HEK293T (cell line): ENCODE measurements around the gene CHKA.
A peak's percentile ranks its signal among the peaks of the same experiment; 100 is the strongest.

Experiments used
- CTCF ChIA-PET: fragments of 350-600 bp; formaldehyde crosslinking; extraction: SDS; loops from one replicate; lab custom pipeline; 2021; ENCODE audit warnings: antibody characterized with exemption, inconsistent platforms; lab: Yijun Ruan, JAX
- POLR2A ChIA-PET: fragments of 350-600 bp; formaldehyde crosslinking; extraction: SDS; loops from one replicate; lab custom pipeline; 2020; ENCODE audit warnings: antibody characterized with exemption, inconsistent platforms; lab: Yijun Ruan, JAX
- DNase-seq: peaks from one replicate; pipeline ENCODE4 v3.0.0; 2012; ENCODE audit warnings: mixed read lengths; ENCODE audit errors: extremely low spot score
- ARNT ChIP-seq: fragments of 450-650 bp; IDR thresholded peaks from 2 replicates; pipeline ENCODE4 v1.6.1; 2017; ENCODE audit warnings: mild to moderate bottlenecking
- BHLHE40 ChIP-seq: fragments of 450-650 bp; IDR thresholded peaks from 2 replicates; pipeline ENCODE4 v1.6.1; 2016; ENCODE audit warnings: mild to moderate bottlenecking, moderate library complexity, borderline replicate concordance
- CTBP1 ChIP-seq: fragments of 450-650 bp; IDR thresholded peaks from 2 replicates; pipeline ENCODE4 v1.6.1; 2016; ENCODE audit warnings: borderline replicate concordance
- ELF4 ChIP-seq: fragments of 450-650 bp; IDR thresholded peaks from 2 replicates; pipeline ENCODE4 v1.6.1; 2017; ENCODE audit warnings: antibody characterized with exemption
- FOXA1 ChIP-seq: fragments of 450-650 bp; IDR thresholded peaks from 2 replicates; pipeline ENCODE4 v1.6.1; 2016; ENCODE audit warnings: mild to moderate bottlenecking
- FOXK2 ChIP-seq: fragments of 450-650 bp; IDR thresholded peaks from 2 replicates; pipeline ENCODE4 v1.6.1; 2016; ENCODE audit warnings: mild to moderate bottlenecking
- FOXM1 ChIP-seq: fragments of 450-650 bp; IDR thresholded peaks from 2 replicates; pipeline ENCODE4 v1.6.1; 2017; ENCODE audit warnings: mild to moderate bottlenecking, borderline replicate concordance
- HDGF ChIP-seq: fragments of 450-650 bp; IDR thresholded peaks from 2 replicates; pipeline ENCODE4 v1.6.1; 2017; ENCODE audit warnings: antibody characterized with exemption, borderline replicate concordance
- L3MBTL2 ChIP-seq: fragments of 450-650 bp; conservative IDR thresholded peaks from 2 replicates; pipeline ENCODE4 v1.6.1; 2016; ENCODE audit warnings: mild to moderate bottlenecking
- LEF1 ChIP-seq: fragments of 450-650 bp; IDR thresholded peaks from 2 replicates; pipeline ENCODE4 v1.6.1; 2017; ENCODE audit warnings: mild to moderate bottlenecking, borderline replicate concordance
- NFRKB ChIP-seq: fragments of 450-650 bp; IDR thresholded peaks from 2 replicates; pipeline ENCODE4 v1.6.1; 2016; ENCODE audit warnings: mild to moderate bottlenecking, moderate library complexity
- SP1 ChIP-seq: fragments of 450-650 bp; IDR thresholded peaks from 2 replicates; pipeline ENCODE4 v1.6.1; 2017
- SUZ12 ChIP-seq: fragments of 450-650 bp; IDR thresholded peaks from 2 replicates; pipeline ENCODE4 v1.6.1; 2016; ENCODE audit warnings: mild to moderate bottlenecking
- TARDBP ChIP-seq: fragments of 450-650 bp; IDR thresholded peaks from 2 replicates; pipeline ENCODE4 v1.6.1; 2016
- ZNF384 ChIP-seq: fragments of 450-650 bp; IDR thresholded peaks from 2 replicates; pipeline ENCODE4 v1.6.1; 2016
- TF ChIP-seq, protein P1 (sequence below): fragments of 450-650 bp; IDR thresholded peaks from 2 replicates; pipeline ENCODE4 v1.6.1; 2016

CHKA gene

DNA sequence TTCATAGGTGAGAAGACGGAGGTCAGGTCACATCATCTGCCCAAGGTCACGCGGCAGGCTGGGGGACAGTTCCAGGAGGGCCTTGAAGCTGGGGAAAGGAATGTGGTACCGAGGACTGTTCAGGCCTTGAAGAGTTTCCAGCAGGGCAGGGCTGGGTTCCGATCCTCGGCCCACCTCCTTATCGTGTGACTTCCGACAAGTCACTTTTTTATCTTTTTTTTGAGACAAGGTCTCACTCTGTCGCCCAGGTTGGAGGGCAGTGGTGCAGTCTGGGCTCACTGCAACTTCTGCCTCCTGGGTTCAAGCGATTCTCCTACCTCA lies 90.1 kb downstream of the CHKA start:
- POLR2A ChIA-PET = interaction anchor here (1.6 to 6.2 kb wide), 2 partner anchors 10 to 21 kb away, joined by 5 to 43 read pairs; partner anchors contain the start of genes ALDH3B1 and TCIRG1

DNA sequence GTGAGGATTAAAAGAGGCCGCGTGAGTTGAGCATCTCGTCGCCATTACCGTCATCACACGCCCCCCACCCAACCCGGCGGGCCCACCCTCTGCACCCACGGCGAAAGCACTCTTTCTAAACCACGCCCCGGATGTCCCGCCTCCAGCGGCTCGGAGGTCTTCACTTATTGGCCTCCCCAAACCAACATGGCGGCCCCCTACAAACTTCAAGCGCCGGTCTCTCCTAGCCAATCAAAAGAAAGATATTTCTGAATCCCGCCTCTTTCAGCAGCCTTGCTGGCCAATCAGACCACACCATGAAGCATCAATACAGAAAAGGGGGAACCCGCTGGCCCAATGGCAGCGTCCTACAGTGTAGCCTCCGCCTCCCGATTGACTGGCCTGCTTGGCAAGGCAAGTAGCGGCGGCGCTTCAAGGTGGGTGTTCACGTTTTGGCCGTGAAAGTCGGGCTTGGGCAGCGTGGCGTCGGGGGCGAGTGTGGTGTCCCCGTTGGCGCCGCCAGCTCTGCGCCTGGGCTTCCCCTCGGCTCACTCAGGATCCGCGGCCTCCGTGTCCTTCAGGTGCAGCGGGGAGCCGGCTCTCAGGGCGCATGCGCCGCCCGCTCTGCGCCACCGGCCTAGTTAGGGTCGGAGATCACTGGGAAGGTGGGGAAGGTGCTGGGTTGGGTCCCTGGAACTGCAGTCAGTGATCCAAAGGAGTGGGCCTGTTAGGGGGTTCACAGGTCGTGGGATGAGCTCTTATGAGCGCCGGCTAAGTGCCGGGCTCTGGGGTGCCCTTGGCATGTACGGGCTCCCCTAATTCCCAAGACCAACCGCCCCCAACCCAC lies 90.7 kb downstream of the CHKA start, which contains the start of gene NDUFS8:
Gene NDUFS8 (plus strand): TSS at position 364 of the 826 bp plus-strand sequence. CDS start 1,471 bp downstream, outside the sequence.
- TF ChIP-seq L3MBTL2 (0 out of 2 replicates have a peak, but pooled peaks have one; percentile 7), ELF4 (no peak)
- TF ChIP-seq, protein P1, sequence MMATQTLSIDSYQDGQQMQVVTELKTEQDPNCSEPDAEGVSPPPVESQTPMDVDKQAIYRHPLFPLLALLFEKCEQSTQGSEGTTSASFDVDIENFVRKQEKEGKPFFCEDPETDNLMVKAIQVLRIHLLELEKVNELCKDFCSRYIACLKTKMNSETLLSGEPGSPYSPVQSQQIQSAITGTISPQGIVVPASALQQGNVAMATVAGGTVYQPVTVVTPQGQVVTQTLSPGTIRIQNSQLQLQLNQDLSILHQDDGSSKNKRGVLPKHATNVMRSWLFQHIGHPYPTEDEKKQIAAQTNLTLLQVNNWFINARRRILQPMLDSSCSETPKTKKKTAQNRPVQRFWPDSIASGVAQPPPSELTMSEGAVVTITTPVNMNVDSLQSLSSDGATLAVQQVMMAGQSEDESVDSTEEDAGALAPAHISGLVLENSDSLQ = peak; percentile 97
- DNase-seq = peak; percentile 97
- CTCF ChIA-PET = no interaction called here
- POLR2A ChIA-PET = interaction anchor here (0.8 to 6.2 kb wide), 4 partner anchors 11 to 176 kb away, joined by 3 to 43 read pairs (median 4); partner anchors contain the start of genes ALDH3B1 and TCIRG1

More for the DNA sequence above, 90.1 kb downstream of the CHKA start:
- DNase-seq = no peak
- CTCF ChIA-PET = no interaction called here
- no peak for TF ChIP-seq ZNF384
- no peak for TF ChIP-seq ELF4
- no peak for TF ChIP-seq LEF1
- TF ChIP-seq HDGF = no peak
- no peak for TF ChIP-seq CTBP1
- no peak for TF ChIP-seq SP1
- TF ChIP-seq FOXK2 = no peak
- TF ChIP-seq NFRKB = no peak
- TF ChIP-seq L3MBTL2 = no peak
- TF ChIP-seq TARDBP = no peak
- no peak for TF ChIP-seq FOXA1
- TF ChIP-seq ARNT = no peak

DNA sequence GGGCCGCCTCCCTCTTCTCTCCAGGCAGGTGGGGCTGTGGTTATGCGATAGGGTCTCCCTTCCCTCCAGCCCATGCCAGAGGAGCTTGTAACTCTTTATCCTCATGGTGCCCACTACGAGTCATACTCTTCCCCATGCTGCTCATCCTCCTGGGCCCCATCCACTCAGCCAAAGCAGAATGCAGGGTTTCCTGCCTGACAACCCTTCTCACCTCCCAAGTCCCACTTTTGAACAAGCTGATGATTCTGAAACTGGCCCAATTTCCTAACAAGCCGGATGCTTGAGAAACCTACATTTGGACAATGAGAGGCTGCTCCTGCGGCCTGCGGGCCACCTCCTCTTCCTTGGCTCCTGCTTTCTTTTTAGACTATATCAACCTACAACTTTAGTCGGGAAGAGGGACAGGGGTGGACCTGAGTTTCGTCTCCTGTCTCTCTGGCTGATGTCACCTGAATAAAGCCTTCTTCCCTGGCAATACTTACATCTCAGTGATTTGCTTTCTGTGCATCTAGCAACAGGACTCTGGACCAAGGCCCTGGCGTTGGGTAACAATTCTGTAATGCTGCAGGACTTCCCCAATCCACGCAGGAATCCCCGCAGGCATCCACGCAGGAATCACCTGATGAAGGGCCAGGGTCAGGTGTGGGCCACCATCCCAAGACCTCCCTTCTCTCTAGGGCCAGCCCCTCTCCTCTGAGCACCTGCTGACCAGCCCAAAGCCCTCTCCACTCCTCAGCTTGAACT lies 92.2 kb downstream of the CHKA start:
- CTCF ChIA-PET = no interaction called here
- POLR2A ChIA-PET = interaction anchor here (6.2 kb wide), 1 partner anchor 13 kb away, joined by 43 read pairs; the partner anchor contains the start of gene TCIRG1
- TF ChIP-seq SUZ12 (no peak), NFRKB (no peak), CTBP1 (no peak), HDGF (no peak)
- TF ChIP-seq, protein P1 = no peak
- no peak for DNase-seq

DNA sequence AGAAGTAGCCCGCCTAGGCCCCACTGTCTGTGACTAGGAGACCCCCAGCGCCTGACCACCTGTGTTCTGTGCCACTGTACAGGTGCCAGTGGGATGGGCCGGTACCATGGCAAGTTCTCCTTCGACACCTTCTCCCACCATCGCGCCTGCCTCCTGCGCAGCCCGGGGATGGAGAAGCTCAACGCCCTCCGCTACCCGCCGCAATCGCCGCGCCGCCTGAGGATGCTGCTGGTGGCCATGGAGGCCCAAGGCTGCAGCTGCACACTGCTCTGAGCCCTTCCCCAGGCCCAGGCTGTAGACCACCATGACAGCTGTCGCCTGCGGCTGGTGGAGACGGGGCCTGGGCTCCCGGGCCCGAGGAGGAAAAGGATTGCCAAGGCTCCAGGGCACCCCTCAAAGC lies 93.5 kb downstream of the CHKA start:
- TF ChIP-seq, protein P1 = no peak
- TF ChIP-seq L3MBTL2 (no peak), FOXK2 (no peak), FOXM1 (no peak), TARDBP (no peak), HDGF (no peak), CTBP1 (no peak), ELF4 (no peak), ARNT (no peak), SP1 (no peak), NFRKB (no peak), LEF1 (no peak), SUZ12 (no peak)
- POLR2A ChIA-PET = interaction anchor here (1.1 kb wide), 1 partner anchor 15 kb away, joined by 3 read pairs; no protein-coding TSS in a partner anchor
- CTCF ChIA-PET = no interaction called here
- no peak for DNase-seq

DNA sequence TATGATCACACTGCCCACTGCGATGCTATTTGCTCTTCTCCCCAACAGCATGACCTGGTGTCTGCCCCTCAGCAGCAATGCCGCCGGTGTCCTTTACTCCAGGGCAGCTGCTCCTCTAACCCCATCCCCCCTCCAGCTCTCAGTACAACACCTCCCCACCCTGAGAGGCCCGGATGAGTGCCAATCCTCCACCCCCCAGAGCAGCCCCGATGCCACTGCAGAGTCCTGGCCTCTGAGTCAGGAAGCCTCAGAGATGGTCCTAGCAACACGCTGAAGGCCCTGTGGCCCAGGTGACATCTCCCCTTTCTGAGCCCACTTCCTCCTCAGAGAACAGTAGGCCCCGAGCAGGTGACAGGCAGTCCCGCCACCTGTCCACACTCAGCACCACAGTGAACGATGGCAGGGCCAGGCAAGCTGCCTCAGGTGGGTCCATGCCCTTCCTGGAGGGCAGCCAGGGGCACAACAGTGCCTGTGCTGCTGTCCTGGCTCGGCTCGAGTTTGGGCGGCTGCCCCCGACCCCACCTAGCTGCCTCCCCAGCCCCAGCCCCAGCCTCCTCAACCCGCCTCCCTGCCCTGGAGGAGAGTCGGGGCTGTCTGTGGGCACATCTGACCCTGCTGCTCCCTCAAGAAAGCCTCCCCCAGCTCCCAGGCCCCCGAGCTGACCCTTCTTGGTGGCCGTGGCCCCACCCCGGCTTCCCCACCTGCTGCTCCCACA lies 94.6 kb downstream of the CHKA start:
- DNase-seq = no peak
- TF ChIP-seq FOXA1 (no peak), SUZ12 (no peak), LEF1 (no peak), ELF4 (no peak), NFRKB (no peak), L3MBTL2 (no peak), FOXM1 (no peak), ARNT (no peak), SP1 (no peak), BHLHE40 (no peak), HDGF (no peak), ZNF384 (no peak), FOXK2 (no peak), CTBP1 (no peak), TARDBP (no peak)
- TF ChIP-seq, protein P1 = no peak
- CTCF ChIA-PET = no interaction called here
- POLR2A ChIA-PET = interaction anchor here (1.0 kb wide), 1 partner anchor 9 kb away, joined by 3 read pairs; no protein-coding TSS in a partner anchor
